ENCODE data around the gene CCT3. TPM values are rescaled to one million over a fixed set of nuclear protein-coding genes. Genes with fewer than 3 reads are reported as not detected.

The CCT3 gene
- polyA plus RNA-seq, 3 donors, result 96.5 to 152 (median 100) TPM

DNA sequence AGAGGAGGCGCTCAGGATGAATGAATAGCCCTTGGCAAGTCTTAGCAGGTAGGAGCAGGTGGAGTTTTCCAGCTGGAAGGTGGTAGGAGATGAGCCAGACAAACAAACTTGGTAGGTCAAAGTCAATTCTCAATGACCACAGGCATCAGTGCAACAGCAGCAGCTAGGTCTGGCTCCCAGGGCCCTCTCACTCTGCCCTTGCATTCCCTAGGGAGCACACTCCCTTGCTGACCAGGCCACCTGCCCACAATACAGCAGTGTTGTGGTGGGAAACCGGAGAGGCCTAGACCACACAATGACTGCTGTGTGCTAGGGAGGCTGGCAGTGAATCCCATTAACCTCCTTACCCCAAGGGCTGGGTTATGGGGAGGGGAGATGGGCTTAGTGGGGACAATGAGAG, 77.2 kb downstream of the CCT3 start:
- no peak overlapping the region for H3K27ac ChIP-seq (ENCODE audit: low read depth, low read length)
- WGBS, 3 donors, result 85 to 100% (median 91%) methylated on average over 2 of the region's 2 CpGs

DNA sequence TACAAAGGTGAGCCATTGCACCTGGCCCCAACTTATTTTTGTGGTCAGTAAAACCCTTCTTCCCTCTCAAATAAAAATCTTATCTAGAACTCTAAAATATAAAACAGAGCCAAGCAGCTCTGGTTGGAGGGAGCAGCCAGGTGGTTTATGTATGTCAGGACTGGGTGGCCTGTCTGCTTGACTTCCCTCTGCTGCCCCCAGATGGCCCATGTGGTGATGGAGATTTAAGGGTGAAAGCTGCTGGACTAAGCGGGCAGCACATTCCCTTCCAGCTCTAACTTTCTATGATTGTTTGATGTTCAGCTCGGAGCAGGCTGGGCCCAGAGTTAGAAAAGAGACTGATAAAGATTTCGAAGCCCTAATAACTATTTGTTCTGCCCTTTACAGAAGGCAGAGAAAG, 78.3 kb downstream of the CCT3 start:
- WGBS, 3 donors, result 79 to 83% (median 81%) methylated on average over 3 of the region's 3 CpGs
- no peak overlapping the region for H3K27ac ChIP-seq (ENCODE audit: low read depth, low read length)

Other genes starting within 250 kb of the CCT3 start
- 100 to 1,000 TPM in 2 of 3 donors, 10 to 100 TPM in 1; 58.6 to 543 (median 239) TPM for gene LMNA, start 223.6 kb downstream of the CCT3 start, polyA plus RNA-seq
- 1 to 10 TPM; 2.1 to 9.5 (median 7.4) TPM for gene SEMA4A, start 184.7 kb downstream of the CCT3 start, polyA plus RNA-seq
- 10 to 100 TPM in 2 of 3 donors, 1 to 10 TPM in 1; 6.6 to 27.6 (median 13.8) TPM for gene SLC25A44, start 144.2 kb downstream of the CCT3 start, polyA plus RNA-seq
- 10 to 100 TPM; 32.3 to 59.8 (median 55.4) TPM for gene PMF1, start 125.3 kb downstream of the CCT3 start, polyA plus RNA-seq
- 1 to 10 TPM in 1 of 3 donors, under 1 TPM in 2; 0.31 to 2.8 (median 0.71) TPM for gene BGLAP, start 96.1 kb downstream of the CCT3 start, polyA plus RNA-seq
- gene PAQR6, start 90.2 kb downstream of the CCT3 start, polyA plus RNA-seq, result 1 to 10 TPM in 1 of 3 donors, under 1 TPM in 2; 0.67 to 1.1 (median 0.79) TPM
- 10 to 100 TPM; 24.1 to 34.4 (median 28.3) TPM for gene SMG5, start 55.5 kb downstream of the CCT3 start, polyA plus RNA-seq
- 1 to 10 TPM; 1.8 to 3.1 (median 2.5) TPM for gene TMEM79, start 54.0 kb downstream of the CCT3 start, polyA plus RNA-seq
- 10 to 100 TPM; 19.3 to 41.2 (median 37.2) TPM for gene GLMP, start 42.6 kb downstream of the CCT3 start, polyA plus RNA-seq
- gene VHLL, start 39.0 kb downstream of the CCT3 start, polyA plus RNA-seq, result not detected
- gene TSACC, start 234 bp upstream of the CCT3 start, polyA plus RNA-seq, result under 1 TPM; 0.18 to 0.67 (median 0.39) TPM
- gene RHBG, start 30.9 kb upstream of the CCT3 start, polyA plus RNA-seq, result under 1 TPM in 1 of 3 donors, not detected in 2; 0.08 TPM
- 10 to 100 TPM; 13.4 to 28.7 (median 17.4) TPM for gene MEF2D, start 162.5 kb upstream of the CCT3 start, polyA plus RNA-seq
- gene IQGAP3, start 234.3 kb upstream of the CCT3 start, polyA plus RNA-seq, result under 1 TPM; 0.03 to 0.22 (median 0.22) TPM
- under 1 TPM in 2 of 3 donors, not detected in 1; 0.10 to 0.17 TPM for gene TTC24, start 241.4 kb upstream of the CCT3 start, polyA plus RNA-seq